ENCODE data around the gene HPS5. TPM values are rescaled to one million over a fixed set of nuclear protein-coding genes. Genes with fewer than 3 reads are reported as not detected.

Gene HPS5
- total RNA-seq, 2 donors from 2014 or later: 9.6 to 10.6 TPM

GRCh38 chr11:18352581-18352980, 30.6 kb upstream of the HPS5 start:
- no peaks in the 10 kb centered on the region for H3K9me3 ChIP-seq
- no peak overlapping the region for H3K9ac ChIP-seq (ENCODE audit: low read depth in 2 of 2, low read length in 2 of 2)
- intact Hi-C loops (cut with DNase I): no loop called here
- no peaks in the 10 kb centered on the region for H3K27me3 ChIP-seq
- no peak overlapping the region for H3K27ac ChIP-seq
- H3K4me1 ChIP-seq: no peaks in the 10 kb centered on the region
- H3K36me3 ChIP-seq: peaks cover 6% of the 10 kb centered on the region
- TF ChIP-seq, protein P1, sequence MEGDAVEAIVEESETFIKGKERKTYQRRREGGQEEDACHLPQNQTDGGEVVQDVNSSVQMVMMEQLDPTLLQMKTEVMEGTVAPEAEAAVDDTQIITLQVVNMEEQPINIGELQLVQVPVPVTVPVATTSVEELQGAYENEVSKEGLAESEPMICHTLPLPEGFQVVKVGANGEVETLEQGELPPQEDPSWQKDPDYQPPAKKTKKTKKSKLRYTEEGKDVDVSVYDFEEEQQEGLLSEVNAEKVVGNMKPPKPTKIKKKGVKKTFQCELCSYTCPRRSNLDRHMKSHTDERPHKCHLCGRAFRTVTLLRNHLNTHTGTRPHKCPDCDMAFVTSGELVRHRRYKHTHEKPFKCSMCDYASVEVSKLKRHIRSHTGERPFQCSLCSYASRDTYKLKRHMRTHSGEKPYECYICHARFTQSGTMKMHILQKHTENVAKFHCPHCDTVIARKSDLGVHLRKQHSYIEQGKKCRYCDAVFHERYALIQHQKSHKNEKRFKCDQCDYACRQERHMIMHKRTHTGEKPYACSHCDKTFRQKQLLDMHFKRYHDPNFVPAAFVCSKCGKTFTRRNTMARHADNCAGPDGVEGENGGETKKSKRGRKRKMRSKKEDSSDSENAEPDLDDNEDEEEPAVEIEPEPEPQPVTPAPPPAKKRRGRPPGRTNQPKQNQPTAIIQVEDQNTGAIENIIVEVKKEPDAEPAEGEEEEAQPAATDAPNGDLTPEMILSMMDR (IDR thresholded peaks at IDR 0.05): no peak
- no peak overlapping the region for H3K4me3 ChIP-seq
- DNase-seq: no peak

DNA sequence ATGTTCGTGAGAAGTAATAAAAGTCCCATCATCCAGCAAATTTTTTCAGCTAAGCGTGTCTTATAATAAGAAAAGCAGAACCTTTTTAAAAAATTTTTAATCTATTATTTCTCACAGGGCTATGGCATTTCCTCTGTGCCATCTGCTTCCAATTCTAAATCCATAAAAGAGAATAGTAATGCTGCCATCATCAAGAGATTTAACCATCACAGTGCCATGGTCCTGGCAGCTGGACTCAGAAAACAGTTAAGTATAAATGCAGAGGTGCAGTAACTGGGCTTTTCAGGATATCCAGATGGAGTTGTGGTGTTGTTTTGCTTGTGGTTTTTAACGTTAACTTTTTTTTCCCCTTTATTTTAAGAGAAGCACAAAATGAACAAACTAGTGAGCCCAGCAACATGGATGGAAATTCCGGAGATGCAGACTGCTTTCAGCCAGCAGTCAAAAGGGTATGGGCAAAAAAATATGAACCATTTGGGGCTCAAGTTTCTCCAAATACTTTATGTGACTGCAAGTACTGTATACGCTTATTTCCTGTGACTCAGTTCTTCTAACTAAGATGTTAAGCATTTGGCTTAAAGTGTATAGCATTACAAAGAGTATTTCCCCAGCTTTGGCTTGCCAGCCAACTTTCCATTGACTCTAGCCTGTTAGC, 25.7 kb upstream of the HPS5 start:
- TF ChIP-seq, protein P1 (IDR thresholded peaks at IDR 0.05): no peak

GRCh38 chr11:18332891-18333290, 11.0 kb upstream of the HPS5 start:
- intact Hi-C loops (cut with DNase I): no loop called here
- no peak overlapping the region for H3K9ac ChIP-seq (ENCODE audit: low read depth in 2 of 2, low read length in 2 of 2)
- H3K27ac ChIP-seq: no peak overlapping the region
- no peaks in the 10 kb centered on the region for H3K27me3 ChIP-seq
- peaks cover 4% of the 10 kb centered on the region for H3K36me3 ChIP-seq
- no peaks in the 10 kb centered on the region for H3K4me1 ChIP-seq
- H3K4me3 ChIP-seq: no peak overlapping the region
- TF ChIP-seq, protein P1 (IDR thresholded peaks at IDR 0.05): no peak
- H3K9me3 ChIP-seq: no peaks in the 10 kb centered on the region
- DNase-seq: no peak

More for the DNA sequence above, 25.7 kb upstream of the HPS5 start:
- DNase-seq: no peak
- intact Hi-C loops (cut with DNase I): loop anchor here (10.0 kb wide), 1 partner anchor 67 kb away; the partner anchor contains the start of gene LDHC
- Histone ChIP-seq H3K9ac (ENCODE audit: low read depth in 2 of 2, low read length in 2 of 2) (no peak overlapping the region), H3K4me1 (no peaks in the 10 kb centered on the region), H3K4me3 (no peak overlapping the region), H3K9me3 (no peaks in the 10 kb centered on the region), H3K27ac (no peak overlapping the region), H3K27me3 (no peaks in the 10 kb centered on the region), H3K36me3 (peaks cover 6% of the 10 kb centered on the region)

DNA sequence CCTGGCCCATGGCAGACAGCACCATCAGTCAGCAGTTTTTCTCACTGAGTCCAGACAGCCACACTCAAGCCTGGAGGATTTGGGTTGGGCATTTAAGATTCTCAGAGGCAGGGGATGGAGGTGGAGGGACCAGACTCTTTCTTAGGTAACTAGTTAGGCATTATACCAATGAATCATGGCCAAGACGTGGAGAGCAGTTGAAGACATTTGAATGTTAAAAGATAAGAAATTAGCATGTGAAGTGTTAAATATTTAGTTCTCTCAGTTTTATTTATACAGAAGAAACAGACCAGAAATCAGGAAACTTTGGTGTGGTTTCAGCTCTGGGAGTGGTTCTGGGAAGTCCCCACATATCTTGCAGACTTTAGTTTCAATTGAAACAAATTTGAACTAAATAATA, 10.4 kb upstream of the HPS5 start:
- H3K9me3 ChIP-seq: no peaks in the 10 kb centered on the region
- TF ChIP-seq, protein P1 (IDR thresholded peaks at IDR 0.05): no peak
- no peaks in the 10 kb centered on the region for H3K27me3 ChIP-seq
- H3K36me3 ChIP-seq: peaks cover 4% of the 10 kb centered on the region
- no peak for DNase-seq
- H3K4me3 ChIP-seq: no peak overlapping the region
- no peak overlapping the region for H3K9ac ChIP-seq (ENCODE audit: low read depth in 2 of 2, low read length in 2 of 2)
- H3K4me1 ChIP-seq: no peaks in the 10 kb centered on the region
- intact Hi-C loops (cut with DNase I): no loop called here
- H3K27ac ChIP-seq: no peak overlapping the region

GRCh38 chr11:18330921-18331320, 9.0 kb upstream of the HPS5 start:
- no peak for DNase-seq
- Histone ChIP-seq H3K36me3 (peaks cover 4% of the 10 kb centered on the region), H3K9ac (ENCODE audit: low read depth in 2 of 2, low read length in 2 of 2) (no peak overlapping the region), H3K4me1 (no peaks in the 10 kb centered on the region), H3K27me3 (no peaks in the 10 kb centered on the region), H3K27ac (no peak overlapping the region), H3K4me3 (no peak overlapping the region), H3K9me3 (no peaks in the 10 kb centered on the region)
- TF ChIP-seq, protein P1 (IDR thresholded peaks at IDR 0.05): no peak
- intact Hi-C loops (cut with DNase I): no loop called here

Data from colonic mucosa (tissue), 4 donors.